ENCODE results near the gene GHRHR.
A peak's percentile ranks its signal among the peaks of the same experiment; 100 is the strongest.

GRCh38 chr7:30977896-30978564 is 14.3 kb downstream of the GHRHR start:
- TF ChIP-seq CTCF (IDR thresholded peaks at IDR 0.05; ENCODE audit: borderline replicate concordance, extremely low read depth, low read length, poor library complexity, severe bottlenecking) (peak; percentile 45), EZH2 (IDR thresholded peaks at IDR 0.05; ENCODE audit: borderline replicate concordance, low read depth, low read length, severe bottlenecking) (no peak)
